ENCODE results near the gene ETV6.

ETV6 gene

GRCh38 chr12:11870041-11870451, 220.6 kb downstream of the ETV6 start:
- no peak for DNase-seq

- no peak for DNase-seq
Measured at GRCh38 chr12:11872055-11872454, 222.6 kb downstream of the ETV6 start.

- DNase-seq: no peak
Measured at GRCh38 chr12:11875414-11875935, 226.0 kb downstream of the ETV6 start.

GRCh38 chr12:11876307-11876706, 226.8 kb downstream of the ETV6 start:
- no peak for DNase-seq

GRCh38 chr12:11877102-11877826, 227.8 kb downstream of the ETV6 start:
- no peak for DNase-seq

- DNase-seq: no peak
Measured at GRCh38 chr12:11877869-11878780, 228.7 kb downstream of the ETV6 start.

- no peak for DNase-seq
Measured at GRCh38 chr12:11879306-11879705, 229.8 kb downstream of the ETV6 start.

GRCh38 chr12:11880381-11880780, 230.9 kb downstream of the ETV6 start:
- no peak for DNase-seq

- DNase-seq: no peak
Measured at GRCh38 chr12:11881835-11882234, 232.4 kb downstream of the ETV6 start.

- no peak for DNase-seq
Measured at GRCh38 chr12:11882301-11883019, 233.0 kb downstream of the ETV6 start.

- DNase-seq: no peak
Measured at GRCh38 chr12:11884116-11884515, 234.6 kb downstream of the ETV6 start.

- no peak for DNase-seq
Measured at GRCh38 chr12:11884706-11885105, 235.2 kb downstream of the ETV6 start.

GRCh38 chr12:11885261-11886038, 236.0 kb downstream of the ETV6 start:
- DNase-seq: no peak

GRCh38 chr12:11886339-11886738, 236.9 kb downstream of the ETV6 start:
- DNase-seq: no peak

- DNase-seq: no peak
Measured at GRCh38 chr12:11888029-11888428, 238.6 kb downstream of the ETV6 start.

- DNase-seq: no peak
Measured at GRCh38 chr12:11891346-11891745, 241.9 kb downstream of the ETV6 start.

- DNase-seq: no peak
Measured at GRCh38 chr12:11891754-11892386, 242.4 kb downstream of the ETV6 start.

- no peak for DNase-seq
Measured at GRCh38 chr12:11893998-11894397, 244.5 kb downstream of the ETV6 start.

- DNase-seq: no peak
Measured at GRCh38 chr12:11894890-11895289, 245.4 kb downstream of the ETV6 start.

- no peak for DNase-seq
Measured at GRCh38 chr12:11895421-11896078, 246.1 kb downstream of the ETV6 start.

- DNase-seq: no peak
Measured at GRCh38 chr12:11896417-11896929, 247.0 kb downstream of the ETV6 start.

Measured in activated T-cell treated with anti-CD3 and anti-CD28 coated beads for 4 hours (primary cell).